GM19452 (cell line): ENCODE data around the gene GIMAP8.

Source experiments
- ATAC-seq: cut with Tn5 transposase; IDR thresholded peaks from one replicate; pipeline ENCODE4 v1.9.1; 2021; ENCODE audit not compliant: unreplicated experiment

The GIMAP8 gene

GRCh38 chr7:150450491-150451001 is at the start of gene GIMAP8:
GIMAP8 (plus strand) TSS chr7:150450630; CDS start chr7:150466699, 16,069 bp downstream.
- ATAC-seq: peak; percentile 29

- no peak for ATAC-seq
Observed at GRCh38 chr7:150400788-150401423, 49.5 kb upstream of the GIMAP8 start.

GRCh38 chr7:150401424-150401790 is 49.0 kb upstream of the GIMAP8 start:
- no peak for ATAC-seq

GRCh38 chr7:150401861-150402631 is 48.4 kb upstream of the GIMAP8 start:
- no peak for ATAC-seq

GRCh38 chr7:150402671-150403321 is 47.6 kb upstream of the GIMAP8 start:
- ATAC-seq: no peak

- no peak for ATAC-seq
Observed at GRCh38 chr7:150403376-150404171, 46.9 kb upstream of the GIMAP8 start.

GRCh38 chr7:150404172-150404804 is 46.1 kb upstream of the GIMAP8 start:
- ATAC-seq: no peak

GRCh38 chr7:150404805-150405583 is 45.4 kb upstream of the GIMAP8 start:
- ATAC-seq: peak; percentile 43

GRCh38 chr7:150405584-150406311 is 44.7 kb upstream of the GIMAP8 start:
- ATAC-seq: no peak

- ATAC-seq: no peak
Observed at GRCh38 chr7:150406312-150406566, 44.2 kb upstream of the GIMAP8 start.

GRCh38 chr7:150406567-150407421 is 43.6 kb upstream of the GIMAP8 start:
- ATAC-seq: peak; percentile 54

GRCh38 chr7:150407588-150408392 is 42.6 kb upstream of the GIMAP8 start:
- no peak for ATAC-seq

GRCh38 chr7:150408393-150409299 is 41.8 kb upstream of the GIMAP8 start:
- peak; percentile 30 for ATAC-seq

- ATAC-seq: no peak
Observed at GRCh38 chr7:150409300-150410030, 41.0 kb upstream of the GIMAP8 start.

- no peak for ATAC-seq
Observed at GRCh38 chr7:150410131-150410530, 40.3 kb upstream of the GIMAP8 start.
